HepG2 (cell line): Measurements from ENCODE around the gene MYO15A. TPM values are rescaled to one million over a fixed set of nuclear protein-coding genes. Genes with fewer than 3 reads are reported as not detected.

Source experiments
- EED ChIP-seq: sonication (generic); formaldehyde crosslinking; IDR thresholded peaks from 2 replicates; pipeline ENCODE4 v1.5.0; 2020; ENCODE audit warnings: mild to moderate bottlenecking, missing genetic modification reagents
- LCORL ChIP-seq, 2 experiments: fragments of 450-650 bp in 1 of 2; sonication (generic) in 1 of 2; formaldehyde crosslinking in 1 of 2; IDR thresholded peaks; 2 replicates each; pipeline versions ENCODE4 v1.5.0 to v1.6.1; 2017 to 2020; ENCODE audit warnings: antibody characterized with exemption in 1 of 2, missing genetic modification reagents in 1 of 2
- MAFG ChIP-seq: sonication (generic); formaldehyde crosslinking; IDR thresholded peaks from 2 replicates; pipeline ENCODE4 v1.5.1; 2020; ENCODE audit warnings: mild to moderate bottlenecking, missing genetic modification reagents
- SP1 ChIP-seq, 2 experiments: fragments of 450-650 bp in 1 of 2; sonication (generic) in 1 of 2; formaldehyde crosslinking in 1 of 2; IDR thresholded peaks; 2 replicates each; pipeline versions ENCODE4 v1.4.0 to v1.6.1; 2016 to 2020; ENCODE audit warnings: missing genetic modification reagents in 1 of 2
- STAG1 ChIP-seq: sonication (generic); formaldehyde crosslinking; IDR thresholded peaks from 2 replicates; pipeline ENCODE4 v1.4.0; 2020; ENCODE audit warnings: missing genetic modification reagents
- XRCC5 ChIP-seq: fragments of 200-400 bp; formaldehyde crosslinking; optimal IDR thresholded peaks from 2 replicates; pipeline ENCODE3; 2017; ENCODE audit warnings: mild to moderate bottlenecking, low read length
- ZFY ChIP-seq: sonication (generic); formaldehyde crosslinking; IDR thresholded peaks from 2 replicates; pipeline ENCODE4 v1.4.0; 2020; ENCODE audit warnings: missing genetic modification reagents
- ZKSCAN1 ChIP-seq: fragments of 150-350 bp; IDR thresholded peaks from 2 replicates; pipeline ENCODE4 v1.6.1; 2014; ENCODE audit warnings: low read length
- ZNF572 ChIP-seq: sonication (generic); formaldehyde crosslinking; IDR thresholded peaks from 2 replicates; pipeline ENCODE4 v1.5.1; 2020; ENCODE audit warnings: mild to moderate bottlenecking, missing genetic modification reagents
- ZNF766 ChIP-seq: sonication (generic); formaldehyde crosslinking; IDR thresholded peaks from 2 replicates; pipeline ENCODE4 v1.5.0; 2020; ENCODE audit warnings: missing genetic modification reagents, borderline replicate concordance
- ZNF772 ChIP-seq: sonication (generic); formaldehyde crosslinking; IDR thresholded peaks from 2 replicates; pipeline ENCODE4 v1.5.0; 2020; ENCODE audit warnings: mild to moderate bottlenecking, missing genetic modification reagents
- polyA plus RNA-seq, 8 experiments: library from polyadenylated mRNA; depleted of rRNA in 3 of 8; stranded (reverse) in 7 of 8; unstranded in 1 of 8; fragments of >200 nt; fragmentation: Illumina TruSeq in 4 of 8; extraction: Trizol in 4 of 8; gene quantifications; 2 replicates each; pipeline versions ENCODE4 v1.2.1 to v1.2.3, GENCODE V29; 2011 to 2016; ENCODE audit warnings: low read depth in 4 of 8, missing spikeins in 1 of 8, mixed read lengths in 1 of 8; ENCODE audit not compliant: insufficient read depth in 1 of 8
- total RNA-seq, 5 experiments: library from RNA; depleted of rRNA; stranded (reverse); fragments of >200 nt; fragmentation: Illumina TruSeq; extraction: Trizol; gene quantifications; 2 replicates each; pipeline ENCODE4 v1.2.3, GENCODE V29; 2016; ENCODE audit warnings: low read depth in 1 of 5
- TF ChIP-seq, protein P1 (sequence below): sonication (generic); formaldehyde crosslinking; IDR thresholded peaks from 2 replicates; pipeline ENCODE4 v1.5.0; 2020; ENCODE audit warnings: mild to moderate bottlenecking, missing genetic modification reagents, moderate library complexity
- TF ChIP-seq, protein P2 (sequence below), 2 experiments: sonication (generic) in 1 of 2; formaldehyde crosslinking in 1 of 2; IDR thresholded peaks; 2 replicates each; pipeline versions ENCODE4 v1.4.0 to v1.6.1; 2018 to 2020; ENCODE audit warnings: missing genetic modification reagents in 2 of 2, borderline replicate concordance in 1 of 2, low read depth in 1 of 2, mild to moderate bottlenecking in 1 of 2, missing biosample characterization in 1 of 2
- TF ChIP-seq, protein P3 (sequence below): sonication (generic); formaldehyde crosslinking; IDR thresholded peaks from 2 replicates; pipeline ENCODE4 v1.5.1; 2020; ENCODE audit warnings: mild to moderate bottlenecking, missing genetic modification reagents, moderate library complexity
- TF ChIP-seq, protein P4 (sequence below): sonication (generic); formaldehyde crosslinking; conservative IDR thresholded peaks from 2 replicates; pipeline ENCODE4 v1.4.0; 2020; ENCODE audit warnings: missing genetic modification reagents

Gene MYO15A
- total and polyA plus RNA-seq, 2 of the 13 experiments (the other 11 are each of a cell fraction or from before 2014, with no cell fraction given) = 0.07 to 0.20 TPM

DNA sequence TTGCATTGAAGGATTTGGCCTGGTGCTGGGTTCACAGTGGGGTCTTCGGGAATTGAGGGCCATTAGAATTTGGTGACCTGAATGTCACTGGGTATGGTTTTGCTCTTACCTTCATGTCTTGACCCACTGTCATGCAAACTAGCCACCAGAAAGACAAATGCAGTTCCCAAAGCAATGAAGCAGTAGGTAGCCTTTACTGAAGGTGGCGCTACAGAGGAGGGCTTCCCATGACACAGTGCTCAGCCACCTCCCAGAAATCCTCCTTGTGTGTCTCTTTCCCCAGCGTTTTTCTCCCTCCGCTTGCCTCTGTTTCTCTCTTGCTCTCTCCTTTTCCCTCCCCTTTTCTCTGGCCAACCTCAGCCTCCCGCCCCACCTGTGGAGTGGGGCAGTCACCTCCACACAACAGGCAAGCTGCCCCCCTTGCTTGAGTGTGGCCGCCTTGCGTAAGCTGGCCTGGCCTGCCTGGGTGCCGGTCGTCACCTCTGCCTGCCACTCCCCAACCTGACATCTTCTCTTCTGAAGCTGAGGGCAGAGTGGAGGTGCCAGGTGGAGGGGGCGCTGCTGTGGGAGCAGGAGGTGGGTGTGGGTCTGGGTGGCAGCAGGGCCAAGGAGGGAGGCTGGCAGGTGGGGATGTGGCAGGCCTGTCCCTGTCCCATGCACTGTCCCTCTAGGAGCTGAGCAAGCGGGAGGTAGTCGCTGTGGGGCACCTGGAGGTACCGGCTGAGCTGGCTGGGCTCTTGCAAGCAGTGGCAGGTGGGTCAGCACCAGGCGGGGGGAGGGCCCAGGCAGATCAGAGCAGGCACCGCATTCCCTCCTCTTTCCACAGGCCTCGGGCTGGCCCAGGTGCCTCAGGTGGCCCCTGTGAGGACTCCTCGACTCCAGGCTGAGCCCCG, 34.7 kb downstream of the MYO15A start (continued):
- TF ChIP-seq, protein P1, sequence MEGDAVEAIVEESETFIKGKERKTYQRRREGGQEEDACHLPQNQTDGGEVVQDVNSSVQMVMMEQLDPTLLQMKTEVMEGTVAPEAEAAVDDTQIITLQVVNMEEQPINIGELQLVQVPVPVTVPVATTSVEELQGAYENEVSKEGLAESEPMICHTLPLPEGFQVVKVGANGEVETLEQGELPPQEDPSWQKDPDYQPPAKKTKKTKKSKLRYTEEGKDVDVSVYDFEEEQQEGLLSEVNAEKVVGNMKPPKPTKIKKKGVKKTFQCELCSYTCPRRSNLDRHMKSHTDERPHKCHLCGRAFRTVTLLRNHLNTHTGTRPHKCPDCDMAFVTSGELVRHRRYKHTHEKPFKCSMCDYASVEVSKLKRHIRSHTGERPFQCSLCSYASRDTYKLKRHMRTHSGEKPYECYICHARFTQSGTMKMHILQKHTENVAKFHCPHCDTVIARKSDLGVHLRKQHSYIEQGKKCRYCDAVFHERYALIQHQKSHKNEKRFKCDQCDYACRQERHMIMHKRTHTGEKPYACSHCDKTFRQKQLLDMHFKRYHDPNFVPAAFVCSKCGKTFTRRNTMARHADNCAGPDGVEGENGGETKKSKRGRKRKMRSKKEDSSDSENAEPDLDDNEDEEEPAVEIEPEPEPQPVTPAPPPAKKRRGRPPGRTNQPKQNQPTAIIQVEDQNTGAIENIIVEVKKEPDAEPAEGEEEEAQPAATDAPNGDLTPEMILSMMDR = peak; percentile 60
- TF ChIP-seq ZNF766 (CRISPR knock-in tag) (no peak), XRCC5 (peak; percentile 27), ZFY (CRISPR knock-in tag) (no peak), SP1 (IDR thresholded peaks at IDR 0.05) (no peak), SP1 (CRISPR knock-in tag; IDR thresholded peaks at IDR 0.05) (no peak), LCORL (IDR thresholded peaks at IDR 0.05) (no peak), LCORL (CRISPR knock-in tag; IDR thresholded peaks at IDR 0.05) (0 out of 2 replicates have a peak, but pooled peaks have one; percentile 38), ZKSCAN1 (no peak), MAFG (CRISPR knock-in tag) (0 out of 2 replicates have a peak, but pooled peaks have one; percentile 18), ZNF572 (0 out of 2 replicates have a peak, but pooled peaks have one; percentile 13), ZNF772 (CRISPR knock-in tag) (no peak), EED (CRISPR knock-in tag) (0 out of 2 replicates have a peak, but pooled peaks have one; percentile 31), STAG1 (CRISPR knock-in tag) (peak; percentile 21; the same call in 1 of the 2 replicates)
- TF ChIP-seq, protein P2, sequence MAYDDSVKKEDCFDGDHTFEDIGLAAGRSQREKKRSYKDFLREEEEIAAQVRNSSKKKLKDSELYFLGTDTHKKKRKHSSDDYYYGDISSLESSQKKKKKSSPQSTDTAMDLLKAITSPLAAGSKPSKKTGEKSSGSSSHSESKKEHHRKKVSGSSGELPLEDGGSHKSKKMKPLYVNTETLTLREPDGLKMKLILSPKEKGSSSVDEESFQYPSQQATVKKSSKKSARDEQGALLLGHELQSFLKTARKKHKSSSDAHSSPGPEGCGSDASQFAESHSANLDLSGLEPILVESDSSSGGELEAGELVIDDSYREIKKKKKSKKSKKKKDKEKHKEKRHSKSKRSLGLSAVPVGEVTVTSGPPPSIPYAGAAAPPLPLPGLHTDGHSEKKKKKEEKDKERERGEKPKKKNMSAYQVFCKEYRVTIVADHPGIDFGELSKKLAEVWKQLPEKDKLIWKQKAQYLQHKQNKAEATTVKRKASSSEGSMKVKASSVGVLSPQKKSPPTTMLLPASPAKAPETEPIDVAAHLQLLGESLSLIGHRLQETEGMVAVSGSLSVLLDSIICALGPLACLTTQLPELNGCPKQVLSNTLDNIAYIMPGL (CRISPR knock-in tag; IDR thresholded peaks at IDR 0.05; ENCODE audit: borderline replicate concordance in 1 of 2, low read depth in 1 of 2) = no peak
- TF ChIP-seq, protein P3, sequence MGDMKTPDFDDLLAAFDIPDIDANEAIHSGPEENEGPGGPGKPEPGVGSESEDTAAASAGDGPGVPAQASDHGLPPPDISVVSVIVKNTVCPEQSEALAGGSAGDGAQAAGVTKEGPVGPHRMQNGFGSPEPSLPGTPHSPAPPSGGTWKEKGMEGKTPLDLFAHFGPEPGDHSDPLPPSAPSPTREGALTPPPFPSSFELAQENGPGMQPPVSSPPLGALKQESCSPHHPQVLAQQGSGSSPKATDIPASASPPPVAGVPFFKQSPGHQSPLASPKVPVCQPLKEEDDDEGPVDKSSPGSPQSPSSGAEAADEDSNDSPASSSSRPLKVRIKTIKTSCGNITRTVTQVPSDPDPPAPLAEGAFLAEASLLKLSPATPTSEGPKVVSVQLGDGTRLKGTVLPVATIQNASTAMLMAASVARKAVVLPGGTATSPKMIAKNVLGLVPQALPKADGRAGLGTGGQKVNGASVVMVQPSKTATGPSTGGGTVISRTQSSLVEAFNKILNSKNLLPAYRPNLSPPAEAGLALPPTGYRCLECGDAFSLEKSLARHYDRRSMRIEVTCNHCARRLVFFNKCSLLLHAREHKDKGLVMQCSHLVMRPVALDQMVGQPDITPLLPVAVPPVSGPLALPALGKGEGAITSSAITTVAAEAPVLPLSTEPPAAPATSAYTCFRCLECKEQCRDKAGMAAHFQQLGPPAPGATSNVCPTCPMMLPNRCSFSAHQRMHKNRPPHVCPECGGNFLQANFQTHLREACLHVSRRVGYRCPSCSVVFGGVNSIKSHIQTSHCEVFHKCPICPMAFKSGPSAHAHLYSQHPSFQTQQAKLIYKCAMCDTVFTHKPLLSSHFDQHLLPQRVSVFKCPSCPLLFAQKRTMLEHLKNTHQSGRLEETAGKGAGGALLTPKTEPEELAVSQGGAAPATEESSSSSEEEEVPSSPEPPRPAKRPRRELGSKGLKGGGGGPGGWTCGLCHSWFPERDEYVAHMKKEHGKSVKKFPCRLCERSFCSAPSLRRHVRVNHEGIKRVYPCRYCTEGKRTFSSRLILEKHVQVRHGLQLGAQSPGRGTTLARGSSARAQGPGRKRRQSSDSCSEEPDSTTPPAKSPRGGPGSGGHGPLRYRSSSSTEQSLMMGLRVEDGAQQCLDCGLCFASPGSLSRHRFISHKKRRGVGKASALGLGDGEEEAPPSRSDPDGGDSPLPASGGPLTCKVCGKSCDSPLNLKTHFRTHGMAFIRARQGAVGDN (CRISPR knock-in tag) = peak; percentile 50
- TF ChIP-seq, protein P4, sequence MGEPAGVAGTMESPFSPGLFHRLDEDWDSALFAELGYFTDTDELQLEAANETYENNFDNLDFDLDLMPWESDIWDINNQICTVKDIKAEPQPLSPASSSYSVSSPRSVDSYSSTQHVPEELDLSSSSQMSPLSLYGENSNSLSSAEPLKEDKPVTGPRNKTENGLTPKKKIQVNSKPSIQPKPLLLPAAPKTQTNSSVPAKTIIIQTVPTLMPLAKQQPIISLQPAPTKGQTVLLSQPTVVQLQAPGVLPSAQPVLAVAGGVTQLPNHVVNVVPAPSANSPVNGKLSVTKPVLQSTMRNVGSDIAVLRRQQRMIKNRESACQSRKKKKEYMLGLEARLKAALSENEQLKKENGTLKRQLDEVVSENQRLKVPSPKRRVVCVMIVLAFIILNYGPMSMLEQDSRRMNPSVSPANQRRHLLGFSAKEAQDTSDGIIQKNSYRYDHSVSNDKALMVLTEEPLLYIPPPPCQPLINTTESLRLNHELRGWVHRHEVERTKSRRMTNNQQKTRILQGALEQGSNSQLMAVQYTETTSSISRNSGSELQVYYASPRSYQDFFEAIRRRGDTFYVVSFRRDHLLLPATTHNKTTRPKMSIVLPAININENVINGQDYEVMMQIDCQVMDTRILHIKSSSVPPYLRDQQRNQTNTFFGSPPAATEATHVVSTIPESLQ (CRISPR knock-in tag) = no peak
